ENCODE results near the gene CD2. TPM values are rescaled to one million over a fixed set of nuclear protein-coding genes. Genes with fewer than 3 reads are reported as not detected.

The CD2 gene
- total RNA-seq, 2 donors from 2014 or later, result 2.9 to 3.8 TPM

DNA sequence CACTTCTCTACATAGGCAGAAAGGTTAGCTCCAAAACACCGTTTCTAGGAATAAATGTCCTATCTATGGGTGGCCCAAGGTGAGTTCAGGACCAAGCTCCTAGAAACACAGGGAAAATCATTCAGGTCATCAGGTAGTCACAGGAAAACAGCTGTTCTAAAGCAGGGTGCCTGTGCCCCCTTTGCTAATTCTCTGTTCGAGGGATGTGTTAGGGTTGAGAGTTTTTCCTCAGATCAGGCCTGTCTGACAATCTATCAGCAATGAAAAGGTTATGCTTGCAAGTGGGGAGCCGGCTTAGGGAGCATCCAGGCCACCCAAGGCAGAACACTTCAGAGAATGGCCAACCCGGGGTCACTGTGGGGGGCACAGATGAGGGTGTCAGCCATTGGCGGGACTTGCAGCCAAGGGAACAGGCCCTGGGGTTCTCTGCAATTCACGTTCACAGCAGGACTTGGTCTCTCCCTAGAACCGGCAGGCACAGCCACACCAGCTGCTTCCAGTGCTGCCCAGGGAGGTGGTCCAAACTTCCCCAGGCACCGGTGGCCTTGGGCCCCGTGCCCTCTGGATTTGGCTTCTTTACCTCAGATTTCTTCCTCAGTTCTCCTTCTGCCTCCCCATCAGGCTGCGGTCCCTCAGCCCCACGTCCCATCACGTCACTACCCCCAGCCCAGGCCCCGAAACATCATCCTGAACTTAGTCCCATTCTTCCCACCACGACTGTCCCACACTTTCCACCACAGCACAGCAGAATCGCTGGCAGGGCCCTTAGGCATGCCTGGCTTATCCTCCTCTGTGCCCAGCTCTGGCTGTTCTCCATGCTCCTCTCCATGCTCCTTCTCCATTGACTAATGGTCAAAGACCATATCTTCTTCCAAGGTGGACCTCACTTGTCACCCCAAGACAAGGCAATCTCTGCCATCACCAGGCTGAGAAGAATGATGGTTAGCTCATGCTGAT lies 11.0 kb downstream of the CD2 start:
- H3K4me1 ChIP-seq, result no peaks in the 10 kb centered on the region
- H3K36me3 ChIP-seq, result no peaks in the 10 kb centered on the region
- H3K9ac ChIP-seq (ENCODE audit: low read depth in 2 of 2, low read length in 2 of 2), result no peak overlapping the region
- no peaks in the 10 kb centered on the region for H3K27me3 ChIP-seq
- intact Hi-C loops (cut with DNase I), result loop anchor here (10.0 kb wide), 1 partner anchor 50 kb away; no protein-coding TSS in a partner anchor
- DNase-seq, result no peak
- no peak overlapping the region for H3K4me3 ChIP-seq
- H3K27ac ChIP-seq, result no peak overlapping the region
- TF ChIP-seq, protein P1, sequence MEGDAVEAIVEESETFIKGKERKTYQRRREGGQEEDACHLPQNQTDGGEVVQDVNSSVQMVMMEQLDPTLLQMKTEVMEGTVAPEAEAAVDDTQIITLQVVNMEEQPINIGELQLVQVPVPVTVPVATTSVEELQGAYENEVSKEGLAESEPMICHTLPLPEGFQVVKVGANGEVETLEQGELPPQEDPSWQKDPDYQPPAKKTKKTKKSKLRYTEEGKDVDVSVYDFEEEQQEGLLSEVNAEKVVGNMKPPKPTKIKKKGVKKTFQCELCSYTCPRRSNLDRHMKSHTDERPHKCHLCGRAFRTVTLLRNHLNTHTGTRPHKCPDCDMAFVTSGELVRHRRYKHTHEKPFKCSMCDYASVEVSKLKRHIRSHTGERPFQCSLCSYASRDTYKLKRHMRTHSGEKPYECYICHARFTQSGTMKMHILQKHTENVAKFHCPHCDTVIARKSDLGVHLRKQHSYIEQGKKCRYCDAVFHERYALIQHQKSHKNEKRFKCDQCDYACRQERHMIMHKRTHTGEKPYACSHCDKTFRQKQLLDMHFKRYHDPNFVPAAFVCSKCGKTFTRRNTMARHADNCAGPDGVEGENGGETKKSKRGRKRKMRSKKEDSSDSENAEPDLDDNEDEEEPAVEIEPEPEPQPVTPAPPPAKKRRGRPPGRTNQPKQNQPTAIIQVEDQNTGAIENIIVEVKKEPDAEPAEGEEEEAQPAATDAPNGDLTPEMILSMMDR (IDR thresholded peaks at IDR 0.05), result no peak
- no peaks in the 10 kb centered on the region for H3K9me3 ChIP-seq

DNA sequence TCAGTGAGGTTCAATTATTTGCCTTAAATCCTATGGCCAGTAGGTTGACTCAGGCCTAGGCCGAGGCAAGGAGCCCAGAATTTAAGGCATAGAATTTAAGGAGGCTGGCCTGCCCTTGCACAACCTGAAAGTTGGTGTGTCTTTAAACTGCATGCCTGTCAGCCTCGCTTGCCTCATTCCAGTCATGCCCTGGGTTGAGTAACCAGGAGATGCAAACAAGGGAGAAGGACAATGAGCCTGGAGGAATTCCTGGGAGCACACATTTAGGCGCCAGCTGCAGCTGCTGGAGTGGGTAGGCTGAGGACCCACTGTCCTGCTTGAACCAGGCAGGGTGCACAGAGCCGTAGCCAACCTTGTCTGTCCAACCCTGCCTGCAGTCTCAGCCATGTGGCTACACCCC lies 11.7 kb downstream of the CD2 start:
- no peaks in the 10 kb centered on the region for H3K4me1 ChIP-seq
- no peak overlapping the region for H3K9ac ChIP-seq (ENCODE audit: low read depth in 2 of 2, low read length in 2 of 2)
- no peak for DNase-seq
- no peaks in the 10 kb centered on the region for H3K9me3 ChIP-seq
- no peak overlapping the region for H3K27ac ChIP-seq
- intact Hi-C loops (cut with DNase I), result loop anchor here (10.0 kb wide), 1 partner anchor 49 kb away; no protein-coding TSS in a partner anchor
- no peaks in the 10 kb centered on the region for H3K27me3 ChIP-seq
- H3K4me3 ChIP-seq, result no peak overlapping the region
- TF ChIP-seq, protein P1 (IDR thresholded peaks at IDR 0.05), result no peak
- no peaks in the 10 kb centered on the region for H3K36me3 ChIP-seq

DNA sequence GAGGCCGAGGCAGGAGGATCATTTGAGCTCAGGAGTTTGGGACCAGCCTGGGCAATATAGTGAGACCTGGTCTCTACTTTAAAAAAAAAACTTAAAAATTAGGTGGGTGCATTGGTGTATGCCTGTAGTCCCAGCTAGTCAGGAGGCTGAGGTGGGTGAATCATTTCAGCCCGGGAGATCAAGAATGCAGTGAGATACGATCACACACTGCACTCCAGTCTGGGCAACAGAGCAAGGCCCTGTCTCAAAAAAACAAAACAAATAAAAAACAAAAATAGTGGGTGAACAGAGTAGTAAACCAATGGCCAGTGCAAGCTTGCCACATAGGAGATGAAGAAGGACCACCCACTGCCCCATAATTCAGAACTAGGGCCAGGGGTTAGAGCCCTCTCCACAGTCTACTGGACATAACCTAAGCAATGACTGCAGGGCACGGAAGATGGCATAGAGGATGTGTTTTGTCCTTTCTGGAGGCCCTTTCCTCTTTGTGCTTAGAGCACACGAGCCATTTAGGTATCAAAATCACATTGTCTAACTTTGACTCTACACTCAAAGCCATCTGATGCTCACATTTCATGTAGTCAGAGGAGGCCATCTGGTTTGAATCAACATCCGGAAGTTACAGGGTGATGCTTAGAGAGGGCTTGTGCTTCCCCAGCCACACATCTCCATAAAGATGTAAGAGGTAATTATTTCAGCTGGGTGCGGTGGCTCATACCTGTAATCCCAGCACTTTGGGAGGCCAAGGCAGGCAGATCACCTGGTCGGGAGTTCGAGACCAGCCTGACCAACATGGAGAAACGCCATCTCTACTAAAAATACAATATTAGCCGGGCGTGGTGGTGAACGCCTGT lies 12.6 kb downstream of the CD2 start:
- no peak overlapping the region for H3K4me3 ChIP-seq
- intact Hi-C loops (cut with DNase I), result loop anchor here (10.0 kb wide), 1 partner anchor 48 kb away; no protein-coding TSS in a partner anchor
- H3K9me3 ChIP-seq, result no peaks in the 10 kb centered on the region
- TF ChIP-seq, protein P1 (IDR thresholded peaks at IDR 0.05), result no peak
- no peak overlapping the region for H3K9ac ChIP-seq (ENCODE audit: low read depth in 2 of 2, low read length in 2 of 2)
- no peaks in the 10 kb centered on the region for H3K27me3 ChIP-seq
- H3K36me3 ChIP-seq, result no peaks in the 10 kb centered on the region
- no peaks in the 10 kb centered on the region for H3K4me1 ChIP-seq
- no peak for DNase-seq
- no peak overlapping the region for H3K27ac ChIP-seq

DNA sequence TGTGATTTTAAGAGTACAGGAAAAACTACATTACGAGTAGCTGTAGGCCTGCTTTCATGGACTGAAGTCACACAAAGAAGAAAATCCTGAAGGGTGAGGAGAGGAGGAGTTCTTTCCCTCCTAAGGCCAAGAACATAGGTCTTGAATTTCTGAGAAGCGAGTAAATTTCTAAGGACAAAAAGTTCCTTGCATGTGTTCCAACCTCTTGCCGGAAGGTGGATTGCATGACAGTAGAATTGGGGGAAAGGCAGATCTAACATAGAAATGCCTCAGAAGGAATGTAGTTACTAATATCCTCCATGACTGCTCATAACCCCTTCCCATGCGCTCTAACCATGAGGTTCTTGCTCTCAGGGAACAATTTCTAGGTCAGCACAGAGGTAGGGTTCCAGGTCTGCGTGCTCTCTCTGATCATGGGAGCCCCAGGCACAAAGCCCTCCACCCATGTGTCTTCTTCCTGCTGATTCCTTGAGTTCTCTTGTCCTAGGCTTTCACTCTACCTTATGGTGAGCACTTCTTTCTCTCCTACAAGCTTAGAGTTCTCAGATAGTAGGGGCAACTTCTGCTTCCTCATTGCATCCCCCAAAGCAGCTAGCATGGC lies 13.7 kb downstream of the CD2 start:
- Histone ChIP-seq H3K36me3 (no peaks in the 10 kb centered on the region), H3K27ac (no peak overlapping the region), H3K27me3 (no peaks in the 10 kb centered on the region)

More for the DNA sequence above, 13.7 kb downstream of the CD2 start:
- intact Hi-C loops (cut with DNase I), result loop anchor here (10.0 kb wide), 1 partner anchor 47 kb away; no protein-coding TSS in a partner anchor
- no peak overlapping the region for H3K4me3 ChIP-seq
- H3K4me1 ChIP-seq, result no peaks in the 10 kb centered on the region
- DNase-seq, result no peak
- H3K9me3 ChIP-seq, result no peaks in the 10 kb centered on the region
- TF ChIP-seq, protein P1 (IDR thresholded peaks at IDR 0.05), result no peak
- H3K9ac ChIP-seq (ENCODE audit: low read depth in 2 of 2, low read length in 2 of 2), result no peak overlapping the region

Data from colonic mucosa (tissue), 4 donors.